Loucy (cell line): ENCODE measurements around the gene RERE.

ENCODE experiments used
- H2AFZ ChIP-seq: fragments of 200-600 bp; sonication (generic); 2 replicates; pipeline ENCODE4 v1.6.0; 2016; ENCODE audit warnings: antibody characterized with exemption, mild to moderate bottlenecking, low read length, moderate library complexity
- H3F3A ChIP-seq: fragments of 200-600 bp; 2 replicates; pipeline ENCODE4 v1.6.0; 2016; ENCODE audit warnings: antibody characterized with exemption, low read depth, mild to moderate bottlenecking
- H3K27me3 ChIP-seq: fragments of 200-600 bp; sonication (generic); 2 replicates; pipeline ENCODE4 v1.6.1; 2014; ENCODE audit warnings: low read length, mild to moderate bottlenecking; ENCODE audit not compliant: insufficient read depth, poor library complexity, severe bottlenecking
- H3K36me3 ChIP-seq: fragments of 200-600 bp; sonication (generic); 2 replicates; pipeline ENCODE4 v1.6.1; 2016; ENCODE audit warnings: low read length; ENCODE audit not compliant: insufficient read depth
- H3K4me1 ChIP-seq: fragments of 200-600 bp; sonication (generic); 2 replicates; pipeline ENCODE4 v1.5.1; 2014; ENCODE audit warnings: low read length, mild to moderate bottlenecking; ENCODE audit not compliant: insufficient read depth, poor library complexity, severe bottlenecking
- H3K4me2 ChIP-seq: fragments of 200-600 bp; sonication (generic); 2 replicates; pipeline ENCODE4 v1.6.0; 2014; ENCODE audit warnings: antibody characterized with exemption, low read length, low read depth, mild to moderate bottlenecking; ENCODE audit not compliant: poor library complexity, severe bottlenecking
- H3K4me3 ChIP-seq: fragments of 200-600 bp; sonication (generic); 2 replicates; pipeline ENCODE4 v1.5.1; 2014; ENCODE audit warnings: low read length, mild to moderate bottlenecking, mixed read lengths; ENCODE audit not compliant: poor library complexity, severe bottlenecking
- H3K79me2 ChIP-seq: fragments of 200-600 bp; sonication (generic); 2 replicates; pipeline ENCODE4 v1.6.1; 2014; ENCODE audit warnings: low read length; ENCODE audit not compliant: insufficient read depth
- H3K9ac ChIP-seq: fragments of 200-600 bp; sonication (generic); 2 replicates; pipeline ENCODE4 v1.6.0; 2014; ENCODE audit warnings: mild to moderate bottlenecking, low read depth, low read length, moderate library complexity; ENCODE audit not compliant: poor library complexity, severe bottlenecking
- H3K9me2 ChIP-seq: fragments of 200-600 bp; sonication (generic); replicated peaks from 2 replicates; pipeline ENCODE4 v1.6.1; 2016; ENCODE audit warnings: low read depth, low read length, mixed read lengths
- H3K9me3 ChIP-seq: fragments of 200-600 bp; sonication (generic); 2 replicates; pipeline ENCODE4 v1.6.1; 2014; ENCODE audit warnings: mild to moderate bottlenecking, antibody characterized with exemption, low read length, low read depth; ENCODE audit not compliant: insufficient read depth
- H4K20me1 ChIP-seq: fragments of 200-600 bp; sonication (generic); 2 replicates; pipeline ENCODE4 v1.6.0; 2014; ENCODE audit warnings: antibody characterized with exemption, low read length, mild to moderate bottlenecking; ENCODE audit not compliant: insufficient read depth, poor library complexity, severe bottlenecking
- CTCF ChIP-seq: fragments of 200-600 bp; sonication (generic); conservative IDR thresholded peaks from 2 replicates; pipeline ENCODE4 v1.5.1; 2014; ENCODE audit warnings: mild to moderate bottlenecking, antibody characterized with exemption, low read length
- EZH2phosphoT487 ChIP-seq: fragments of 200-600 bp; IDR thresholded peaks from 2 replicates; pipeline ENCODE4 v1.6.1; 2018; ENCODE audit warnings: antibody characterized with exemption, mild to moderate bottlenecking, moderate library complexity, borderline replicate concordance

Gene RERE

GRCh38 chr1:8428441-8428840 is 389.0 kb downstream of the RERE start:
- no peaks in the 10 kb centered on the region for H3K9me3 ChIP-seq
- TF ChIP-seq EZH2phosphoT487 = no peak
- no peak for TF ChIP-seq CTCF
- peaks cover 26% of the 10 kb centered on the region; the same call in 1 of the 2 replicates for H3K79me2 ChIP-seq
- H4K20me1 ChIP-seq = no peaks in the 10 kb centered on the region
- peaks cover 80% of the 10 kb centered on the region for H3K4me1 ChIP-seq
- peak overlapping the region; percentile 71 for H3K4me3 ChIP-seq
- peak overlapping the region; percentile 83 for H3K4me2 ChIP-seq
- no peaks in the 10 kb centered on the region for H3K36me3 ChIP-seq
- no peaks in the 10 kb centered on the region for H3K9me2 ChIP-seq
- no peaks in the 10 kb centered on the region for H3K27me3 ChIP-seq
- peak overlapping the region; percentile 74 for H3K9ac ChIP-seq
- no peak overlapping the region for H2AFZ ChIP-seq
- peaks cover 22% of the 10 kb centered on the region for H3F3A ChIP-seq

GRCh38 chr1:8427986-8428385 is 389.5 kb downstream of the RERE start:
- Histone ChIP-seq H3K4me3 (peak overlapping the region; percentile 71), H3K9me3 (no peaks in the 10 kb centered on the region), H4K20me1 (peaks cover 4% of the 10 kb centered on the region), H3K27me3 (no peaks in the 10 kb centered on the region), H3K9ac (peak overlapping the region; percentile 74), H3K36me3 (no peaks in the 10 kb centered on the region), H2AFZ (no peak overlapping the region), H3K79me2 (peaks cover 30% of the 10 kb centered on the region), H3F3A (peaks cover 22% of the 10 kb centered on the region), H3K9me2 (no peaks in the 10 kb centered on the region), H3K4me2 (peak overlapping the region; percentile 83), H3K4me1 (peaks cover 81% of the 10 kb centered on the region)
- no peak for TF ChIP-seq EZH2phosphoT487
- no peak for TF ChIP-seq CTCF

- Histone ChIP-seq H3K9me2 (no peaks in the 10 kb centered on the region), H2AFZ (no peak overlapping the region), H3K9me3 (no peaks in the 10 kb centered on the region), H4K20me1 (peaks cover 9% of the 10 kb centered on the region), H3K79me2 (peaks cover 35% of the 10 kb centered on the region), H3K9ac (peak overlapping the region; percentile 74), H3K27me3 (no peaks in the 10 kb centered on the region), H3K4me3 (peak overlapping the region; percentile 71), H3K4me2 (peak overlapping the region; percentile 83), H3K4me1 (peaks cover 84% of the 10 kb centered on the region), H3F3A (peaks cover 22% of the 10 kb centered on the region), H3K36me3 (no peaks in the 10 kb centered on the region)
- no peak for TF ChIP-seq CTCF
- no peak for TF ChIP-seq EZH2phosphoT487
Observed at GRCh38 chr1:8427493-8427892, 389.9 kb downstream of the RERE start.
